Left kidney (tissue), 8 donors: ENCODE data around the gene LRRC39. TPM values are rescaled to one million over a fixed set of nuclear protein-coding genes. Genes with fewer than 3 reads are reported as not detected.
"Not testable (repeated sequence)": the region's sequence is repeated elsewhere in the genome, so short reads cannot be mapped to it uniquely, and the experiment has no call there.

ENCODE experiments used
- DNase-seq: peaks from one replicate; pipeline ENCODE4 v3.0.0-alpha.2; 2013
- long read RNA-seq, 8 donors: transcript quantifications; one replicate each; lab custom pipeline, GENCODE V29; 2026
- polyA plus RNA-seq: library from polyadenylated mRNA; unstranded; fragments of 120-200 nt; gene quantifications from one replicate; pipeline ENCODE4 v1.2.1, GENCODE V29; 2013; ENCODE audit not compliant: insufficient read length

Gene LRRC39
- 4.6 TPM for polyA plus RNA-seq
- long read RNA-seq, donor 1, partial matches to known transcripts = 14 of 14 reads
- long read RNA-seq, donor 1, other reads (novel, unspliced or antisense) = 0 of 14 reads
- long read RNA-seq, donor 2 = 0 reads
- long read RNA-seq, donor 3 = 0 reads
- long read RNA-seq, donor 4 = 0 reads
- long read RNA-seq, donor 5 = 0 reads
- long read RNA-seq, donor 6 = 0 reads
- long read RNA-seq, donor 7, partial matches to known transcripts = 7 of 8 reads
- long read RNA-seq, donor 7, other reads (novel, unspliced or antisense) = 0 of 8 reads
- long read RNA-seq, donor 8 = 0 reads

DNA sequence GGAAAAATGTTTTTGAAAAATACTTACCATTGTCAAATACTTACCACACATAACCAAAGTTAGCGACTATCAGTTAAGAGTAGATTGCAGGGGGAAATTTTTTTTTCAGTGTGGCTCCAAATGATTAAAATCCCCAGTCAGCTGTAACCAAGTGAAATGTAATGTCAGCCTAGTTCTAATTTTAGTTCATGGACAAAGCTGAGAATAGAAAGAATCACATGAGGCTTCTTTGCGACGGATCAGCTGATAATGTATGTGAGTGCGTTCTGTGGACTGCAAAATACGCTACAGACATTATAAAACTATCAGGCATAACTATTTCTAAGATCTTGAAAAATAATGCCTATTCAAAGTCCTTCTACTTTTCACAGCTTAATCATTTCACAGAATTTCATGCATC is at the start of gene LRRC39:
Gene LRRC39, minus strand, starts transcription at position 166 of the 400 bp plus-strand sequence. CDS start 9,740 bp downstream, outside the sequence.
- DNase-seq = no peak

GRCh38 chr1:100222428-100222827 is 44.4 kb upstream of the LRRC39 start:
- DNase-seq = no peak

- no peak for DNase-seq
Measured at GRCh38 chr1:100219883-100220282, 41.8 kb upstream of the LRRC39 start.

- DNase-seq = no peak
Measured at GRCh38 chr1:100219457-100219856, 41.4 kb upstream of the LRRC39 start.

DNA sequence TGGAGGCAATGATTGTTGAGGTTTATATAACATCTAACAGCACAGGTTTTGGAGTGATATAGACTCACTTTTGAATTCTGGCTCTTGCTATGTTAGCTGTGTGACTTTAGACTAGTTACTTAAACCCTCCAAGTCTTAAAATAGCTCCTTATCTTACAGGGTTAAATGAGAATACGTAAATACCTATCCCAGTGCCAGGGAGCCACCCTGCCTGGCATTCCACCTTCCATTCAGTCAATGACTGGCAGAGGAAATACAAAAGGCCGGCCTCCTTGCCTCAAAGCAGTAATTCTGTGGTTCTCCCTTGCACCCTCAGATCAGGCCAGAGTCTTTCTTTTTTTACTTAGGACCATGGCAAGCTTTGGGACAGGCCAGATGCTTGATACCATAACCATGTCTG is 39.8 kb upstream of the LRRC39 start:
- DNase-seq = no peak

GRCh38 chr1:100215101-100215500 is 37.0 kb upstream of the LRRC39 start:
- DNase-seq = no peak

DNA sequence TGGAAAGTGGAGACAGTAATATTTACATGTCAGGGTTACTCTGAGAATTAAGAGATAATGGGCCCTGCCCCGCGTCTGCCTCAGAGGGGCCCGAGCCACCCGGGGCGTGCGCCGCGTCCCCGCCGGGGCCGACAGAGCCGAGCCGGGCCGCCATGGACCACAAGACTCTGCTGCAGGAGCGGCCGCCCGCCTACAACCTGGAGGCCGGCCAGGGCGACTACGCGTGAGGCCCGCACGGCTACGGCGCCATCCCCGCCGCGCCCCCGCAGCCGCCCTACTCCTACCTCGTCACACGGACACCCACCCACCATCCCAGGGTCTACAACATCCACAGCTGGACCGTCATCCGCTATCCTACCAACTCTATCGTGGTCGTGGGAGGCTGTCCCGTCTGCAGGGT is 35.1 kb upstream of the LRRC39 start:
- DNase-seq = no peak

- no peak for DNase-seq
Measured at GRCh38 chr1:100206301-100206700, 28.2 kb upstream of the LRRC39 start.

DNA sequence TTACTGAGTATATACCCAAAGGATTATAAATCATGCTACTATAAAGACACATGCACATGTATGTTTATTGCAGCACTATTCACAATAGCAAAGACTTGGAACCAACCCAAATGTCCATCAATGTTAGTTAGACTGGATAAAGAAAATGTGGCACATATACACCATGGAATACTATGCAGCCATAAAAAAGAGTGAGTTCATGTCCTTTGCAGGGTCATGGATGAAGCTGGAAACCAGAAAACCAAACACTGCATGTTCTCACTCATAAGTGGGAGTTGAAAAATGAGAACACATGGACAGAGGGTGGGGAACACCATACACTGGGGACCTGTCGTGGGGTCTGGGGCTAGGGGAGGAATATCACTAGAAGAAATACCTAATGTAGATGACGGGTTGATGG is 27.5 kb upstream of the LRRC39 start:
- DNase-seq = not testable (repeated sequence)

DNA sequence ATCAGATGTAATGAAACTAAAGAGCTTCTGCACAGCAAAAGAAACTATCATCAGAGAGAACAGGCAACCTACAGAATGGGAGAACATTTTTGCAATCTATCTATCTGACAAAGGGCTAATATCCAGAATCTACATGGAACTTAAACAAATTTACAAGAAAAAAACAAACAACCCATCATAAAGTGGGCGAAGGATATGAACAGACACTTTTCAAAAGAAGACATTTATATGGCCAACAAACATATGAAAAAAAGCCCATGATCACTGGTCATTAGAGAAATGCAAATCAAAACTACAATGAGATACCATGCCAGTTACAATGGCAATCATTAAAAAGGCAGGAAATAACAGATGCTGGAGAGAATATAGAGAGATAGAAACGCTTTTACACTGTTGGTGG is 27.0 kb upstream of the LRRC39 start:
- not testable (repeated sequence) for DNase-seq

DNA sequence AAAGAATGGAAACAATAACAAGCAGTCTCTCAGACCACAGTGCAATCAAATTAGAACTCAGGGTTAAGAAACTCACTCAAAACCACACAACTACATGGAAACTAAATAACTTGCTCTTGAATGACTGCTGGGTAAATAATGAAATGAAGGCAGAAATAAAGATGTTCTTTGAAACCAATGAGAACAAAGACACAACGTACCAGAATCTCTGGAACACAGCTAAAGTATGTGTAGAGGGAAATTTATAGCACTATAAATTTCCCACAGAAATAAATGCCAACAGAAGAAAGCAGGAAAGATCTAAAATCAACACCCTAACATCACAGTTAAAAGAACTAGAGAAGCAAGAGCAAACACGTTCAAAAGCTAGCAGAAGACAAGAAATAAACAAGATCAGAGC is 24.6 kb upstream of the LRRC39 start:
- not testable (repeated sequence) for DNase-seq

GRCh38 chr1:100200060-100200459 is 22.0 kb upstream of the LRRC39 start:
- not testable (repeated sequence) for DNase-seq

GRCh38 chr1:100198596-100198995 is 20.5 kb upstream of the LRRC39 start:
- DNase-seq = no peak

DNA sequence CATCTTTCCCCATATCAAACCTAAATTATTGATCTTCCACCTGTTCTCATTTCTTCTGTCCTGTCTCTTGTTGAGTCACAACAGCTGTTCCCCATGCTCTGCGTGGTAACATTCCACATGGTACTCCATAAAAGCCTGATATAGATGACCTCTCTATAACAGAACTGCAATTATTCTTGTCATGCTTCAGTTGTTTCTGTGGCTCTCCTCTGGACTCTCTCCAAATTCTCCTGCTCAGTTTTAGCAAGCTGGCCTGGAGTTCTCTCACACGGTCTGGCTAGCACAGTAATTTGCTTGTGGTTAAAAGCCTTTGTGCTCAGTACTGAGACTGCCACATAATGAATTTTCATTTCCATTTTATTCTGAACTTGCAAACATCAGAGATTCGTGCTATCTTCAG is 10.6 kb upstream of the LRRC39 start:
- peak; percentile 69 for DNase-seq

GRCh38 chr1:100187912-100188311 is 9.9 kb upstream of the LRRC39 start:
- DNase-seq = peak; percentile 3

DNA sequence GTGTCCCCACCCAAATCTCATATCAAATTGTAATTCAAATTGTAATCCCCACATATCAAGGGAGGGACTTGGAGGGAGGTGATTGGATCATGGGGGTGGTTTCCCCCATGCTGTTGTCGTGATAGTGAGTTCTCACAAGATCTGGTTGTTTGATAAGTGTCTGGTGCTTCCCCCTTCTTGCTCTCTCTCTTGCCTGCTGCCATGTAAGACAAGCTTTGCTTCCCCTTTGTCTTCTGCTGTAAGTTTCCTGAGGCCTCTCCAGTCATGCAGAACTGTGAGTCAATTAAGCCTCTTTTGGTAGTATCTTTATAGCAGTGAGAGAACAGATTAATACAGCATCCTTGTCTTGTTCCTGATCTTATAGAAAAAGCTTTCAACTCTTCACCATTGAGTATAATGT is 6.5 kb upstream of the LRRC39 start:
- DNase-seq = no peak

- DNase-seq = no peak
Measured at GRCh38 chr1:100183370-100183769, 5.3 kb upstream of the LRRC39 start.

DNA sequence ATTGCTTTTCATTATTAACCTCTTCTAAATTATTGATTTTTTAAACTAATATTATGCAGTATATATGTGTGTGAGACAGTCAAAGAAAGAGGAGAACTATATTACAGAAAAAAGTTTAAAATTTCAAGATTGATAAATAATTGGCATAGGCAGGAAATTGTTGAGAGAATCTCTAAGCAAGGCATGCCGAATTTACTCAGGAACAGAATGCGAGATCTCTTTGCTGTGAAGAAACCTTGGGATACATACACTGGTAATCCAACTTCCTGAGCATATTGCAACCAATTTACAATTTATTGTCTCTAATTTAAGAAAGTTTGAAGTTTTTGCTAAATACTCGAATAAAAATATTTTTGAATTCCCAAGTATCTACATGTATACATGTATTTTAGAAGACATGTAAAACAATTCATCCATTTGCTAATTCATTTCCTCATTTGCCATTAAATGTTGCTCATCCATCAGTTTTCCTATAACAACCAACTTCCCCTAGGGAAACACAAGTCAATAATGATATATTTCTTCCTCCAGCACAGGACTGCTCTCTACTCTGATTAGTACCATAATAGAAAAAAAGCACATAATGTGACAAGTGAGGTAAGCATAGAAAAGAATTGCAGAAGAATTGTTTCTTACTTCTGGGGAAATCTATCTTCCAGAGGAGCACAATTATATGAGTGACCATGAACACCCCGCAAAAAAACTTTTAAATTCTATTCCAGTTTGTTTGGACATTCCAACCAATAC is 588 bp downstream of the LRRC39 start:
- DNase-seq = no peak

DNA sequence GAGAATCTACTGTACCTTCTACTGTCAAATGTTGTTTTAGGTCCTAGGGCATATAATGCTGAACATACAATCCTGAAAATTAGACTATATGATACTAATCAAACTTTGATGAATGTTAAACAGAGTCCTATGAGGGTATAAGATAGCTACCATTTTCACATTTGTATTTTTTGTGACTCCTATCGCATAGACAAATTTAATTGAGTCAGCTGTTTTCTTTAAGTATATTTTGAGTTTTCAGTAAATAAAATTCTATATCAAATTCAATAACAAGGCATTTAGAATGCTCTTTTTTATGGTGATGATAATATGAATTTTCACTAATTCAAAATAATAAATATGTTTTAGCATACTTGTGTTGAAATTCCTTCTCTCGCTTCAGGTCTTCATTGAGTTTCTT is 10.0 kb downstream of the LRRC39 start:
- no peak for DNase-seq

DNA sequence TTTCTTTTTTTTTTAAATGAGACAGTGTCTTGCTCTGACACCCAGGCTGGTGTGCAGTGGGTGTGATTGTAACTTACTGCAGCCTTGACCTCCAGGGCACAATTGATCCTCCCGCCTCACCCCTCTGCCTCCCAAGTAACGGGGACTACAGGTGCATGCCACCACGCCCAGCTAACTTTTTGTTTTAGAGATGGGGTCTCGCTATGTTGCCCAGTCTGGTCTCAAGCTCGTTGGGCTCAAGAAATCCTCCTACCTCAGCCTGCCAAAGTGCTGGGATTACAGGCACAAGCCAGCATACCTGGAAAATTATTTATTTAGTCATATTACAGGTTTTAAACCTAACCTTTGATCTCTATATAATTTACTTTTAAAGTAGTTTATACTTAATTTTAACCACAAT is 13.4 kb downstream of the LRRC39 start:
- DNase-seq = no peak

- DNase-seq = peak; percentile 3
Measured at GRCh38 chr1:100164216-100164615, 13.8 kb downstream of the LRRC39 start.

- no peak for DNase-seq
Measured at GRCh38 chr1:100162881-100163280, 15.2 kb downstream of the LRRC39 start.

GRCh38 chr1:100152271-100152670 is 25.8 kb downstream of the LRRC39 start:
- no peak for DNase-seq

DNA sequence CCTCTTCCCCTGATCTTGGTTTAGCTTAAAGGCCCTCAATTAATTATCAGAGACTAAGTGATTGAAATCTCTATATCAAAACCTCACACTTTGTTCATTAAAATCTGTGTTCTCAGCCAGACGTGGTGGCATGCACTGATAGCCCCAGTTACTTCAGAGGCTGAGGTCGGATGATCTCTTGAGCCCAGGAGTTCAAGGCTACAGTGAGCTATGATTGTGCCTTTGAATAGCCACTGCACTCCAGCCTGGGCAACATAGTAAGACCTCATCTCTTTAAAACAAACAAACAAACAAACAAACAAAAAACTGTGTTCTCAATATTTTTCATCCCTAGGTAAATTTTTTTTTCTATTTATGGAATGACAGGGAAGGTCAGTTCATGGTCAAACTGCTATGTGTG is 26.4 kb downstream of the LRRC39 start:
- DNase-seq = no peak
